Amniotic epithelial cell (primary cell): ENCODE results near the gene CAPZB.
"Not testable (repeated sequence)": the region's sequence is repeated elsewhere in the genome, so short reads cannot be mapped to it uniquely, and the experiment has no call there.

Source experiments
- DNase-seq: peaks from one replicate; pipeline ENCODE4 v3.0.0-alpha.2; 2010; ENCODE audit warnings: low read depth

CAPZB gene

GRCh38 chr1:19310720-19311502 is 174.4 kb downstream of the CAPZB start:
- DNase-seq, result no peak

DNA sequence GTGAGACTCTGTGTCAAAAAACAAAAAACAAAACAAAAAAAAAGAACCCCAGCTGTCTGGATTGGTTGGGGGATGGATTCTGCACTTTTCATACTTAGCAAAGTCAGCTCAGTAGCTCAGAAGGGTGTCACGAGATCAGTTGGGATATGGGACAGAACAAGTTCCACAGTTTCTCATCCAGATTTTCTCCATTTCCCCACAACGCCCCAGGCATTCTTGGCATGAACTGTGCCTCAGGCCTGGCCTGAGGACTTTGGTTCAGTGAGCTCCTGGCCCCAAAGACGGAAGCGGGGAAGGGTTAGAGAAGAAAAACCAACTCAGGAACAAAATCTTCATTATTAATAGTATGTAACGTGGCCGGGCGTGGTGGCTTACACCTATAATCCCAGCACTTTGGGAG is 175.3 kb downstream of the CAPZB start:
- DNase-seq, result no peak

- peak; percentile 54 for DNase-seq
These were observed 176.1 kb downstream of the CAPZB start for GRCh38 chr1:19309123-19309813.

DNA sequence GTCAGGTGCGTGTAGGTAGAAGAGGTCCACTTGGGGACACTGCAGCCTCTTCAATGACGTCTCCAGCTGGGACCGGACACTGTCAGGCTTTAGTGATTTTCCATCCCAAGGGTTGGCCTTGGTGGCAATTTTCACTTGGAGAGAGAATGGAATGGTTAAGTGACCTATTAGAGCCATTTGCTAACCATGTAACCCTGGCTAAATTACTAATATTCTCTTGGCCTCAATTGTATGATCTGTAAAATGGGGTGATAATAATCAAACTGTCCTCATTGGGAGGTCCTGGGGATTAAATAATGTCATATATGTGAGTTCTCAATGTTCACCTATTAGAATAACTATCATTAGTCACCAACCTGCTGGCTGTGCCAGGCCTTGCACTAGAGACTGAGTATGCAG is 176.8 kb downstream of the CAPZB start:
- DNase-seq, result no peak

DNA sequence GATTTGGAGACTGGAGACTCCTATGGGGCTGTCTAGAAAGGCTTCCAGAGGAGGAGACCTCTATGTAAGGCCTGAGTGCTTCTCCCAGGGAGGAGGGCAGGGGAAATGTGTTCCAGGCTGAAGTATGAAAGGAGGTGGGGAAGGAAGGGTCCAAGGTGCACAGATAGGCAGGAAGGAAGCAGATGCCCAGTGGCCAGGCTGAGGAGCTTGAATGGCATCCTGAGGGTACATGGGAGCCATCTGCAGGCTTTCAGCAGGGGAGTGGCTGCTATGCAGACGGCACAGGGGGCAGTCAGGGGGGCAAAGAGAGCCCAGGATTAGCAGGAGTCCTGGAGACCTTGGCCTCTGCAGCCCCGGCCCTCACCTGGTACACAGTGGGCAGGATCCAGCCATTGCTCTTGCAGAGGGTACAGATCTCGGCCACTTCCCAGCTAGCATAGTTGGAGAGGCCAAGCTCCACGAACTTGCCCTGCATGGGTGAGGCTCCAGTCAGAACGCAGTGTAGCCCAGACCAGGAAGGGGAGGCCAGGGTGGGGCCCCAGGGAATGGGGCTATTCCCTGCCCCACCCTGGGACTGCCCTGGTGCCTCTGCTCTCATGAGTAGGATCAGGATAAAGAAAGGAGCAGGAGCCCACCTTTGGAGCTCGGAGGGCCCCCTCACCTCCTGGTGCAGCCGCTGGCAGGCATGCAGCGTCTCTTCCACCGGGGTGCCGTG is 177.4 kb downstream of the CAPZB start:
- no peak for DNase-seq

- no peak for DNase-seq
These were observed 178.4 kb downstream of the CAPZB start for GRCh38 chr1:19306941-19307340.

GRCh38 chr1:19305880-19306279 is 179.5 kb downstream of the CAPZB start:
- no peak for DNase-seq

DNA sequence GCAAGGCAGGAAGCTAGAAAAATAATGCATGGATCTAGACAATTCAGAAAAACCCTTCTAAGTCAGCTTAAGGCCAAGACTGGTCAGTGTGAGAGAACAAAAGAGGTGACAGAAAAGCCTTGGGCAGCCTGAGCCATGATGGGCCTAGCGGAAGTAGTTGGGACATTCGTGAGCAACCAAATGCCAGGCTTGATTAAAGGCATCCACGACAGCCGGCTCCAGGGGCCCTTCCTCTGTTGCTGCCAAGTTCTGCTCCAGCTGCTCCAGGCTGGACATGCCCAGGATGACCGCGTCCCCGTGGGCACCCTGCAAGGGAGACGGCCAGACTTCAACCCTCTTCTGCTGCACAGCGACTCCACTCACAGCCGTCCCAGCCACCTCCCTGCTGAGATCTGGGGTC is 181.3 kb downstream of the CAPZB start:
- DNase-seq, result not testable (repeated sequence)

DNA sequence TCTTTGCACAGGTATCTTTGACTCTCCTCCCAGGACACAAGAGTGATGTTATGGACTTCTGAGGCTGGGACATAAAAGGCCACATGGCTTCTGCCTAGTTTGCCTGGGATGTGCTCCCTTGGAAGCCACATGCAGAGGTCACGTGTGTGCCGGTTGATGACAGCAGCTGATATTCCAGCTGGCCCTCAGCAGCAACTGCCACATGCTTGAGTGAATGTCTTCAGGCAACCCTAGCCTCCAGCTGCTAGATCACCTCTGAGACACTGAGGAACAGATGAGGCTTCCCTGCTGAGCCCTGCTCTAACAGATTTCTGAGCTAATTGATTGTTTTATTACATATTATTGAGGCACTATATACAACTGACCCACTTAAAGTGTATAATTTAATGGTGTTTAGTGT is 185.1 kb downstream of the CAPZB start:
- DNase-seq, result no peak

DNA sequence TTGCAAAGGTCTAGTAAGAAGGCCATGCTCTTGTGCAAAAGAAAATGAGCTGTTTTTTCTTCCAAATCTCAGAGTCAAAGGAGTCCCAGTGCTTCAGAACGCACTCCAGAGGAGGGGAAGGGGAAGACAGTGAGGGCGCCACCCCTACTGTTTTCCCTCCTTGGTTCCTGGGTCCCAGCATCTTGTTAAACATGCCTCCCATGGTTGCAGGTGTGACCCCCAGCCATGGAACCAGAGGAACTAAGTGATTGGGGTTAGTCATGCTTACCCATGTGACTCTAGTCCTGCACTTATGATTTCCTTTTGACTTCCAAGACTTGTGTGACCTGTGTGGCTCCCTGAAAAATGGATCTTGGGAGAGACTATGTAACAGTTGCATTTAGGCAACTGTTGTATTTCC is 190.7 kb downstream of the CAPZB start:
- no peak for DNase-seq

DNA sequence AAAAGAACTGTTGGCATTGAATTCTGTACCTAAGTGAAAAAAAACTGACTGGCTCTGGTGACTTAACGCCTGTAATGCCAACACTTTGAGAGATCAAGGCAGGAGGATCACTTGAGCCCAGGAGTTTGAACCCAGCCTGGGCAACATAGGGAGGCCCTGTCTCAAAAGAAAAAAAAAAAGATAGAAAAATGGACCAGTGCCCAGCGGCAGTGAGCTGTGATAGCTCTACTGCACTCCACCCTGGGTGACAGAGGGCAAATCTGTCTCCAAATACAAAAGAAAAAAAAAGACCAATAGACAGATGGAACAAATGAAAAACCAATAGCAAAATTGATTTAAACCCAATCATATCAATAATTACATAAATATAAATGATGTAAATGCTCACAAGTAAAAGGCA is 196.1 kb downstream of the CAPZB start:
- DNase-seq, result no peak
